Activated naive CD8-positive, alpha-beta T cell treated with anti-CD3 and anti-CD28 coated beads for 36 hours (primary cell): Measurements from ENCODE around the gene ENTR1. TPM values are rescaled to one million over a fixed set of nuclear protein-coding genes. Genes with fewer than 3 reads are reported as not detected.

Experiments
- DNase-seq: peaks from one replicate; pipeline ENCODE4 v3.0.0; 2021
- H3K27ac Mint-ChIP-seq: one replicate; pipeline ENCODE4 v1.8.0; 2022; ENCODE audit warnings: mild to moderate bottlenecking, moderate library complexity, mixed read lengths
- H3K27me3 Mint-ChIP-seq: one replicate; pipeline ENCODE4 v1.8.0; 2022; ENCODE audit warnings: mild to moderate bottlenecking, mixed read lengths
- H3K36me3 Mint-ChIP-seq: one replicate; pipeline ENCODE4 v1.8.0; 2021; ENCODE audit warnings: mild to moderate bottlenecking, mixed read lengths
- H3K4me1 Mint-ChIP-seq: one replicate; pipeline ENCODE4 v1.8.0; 2021; ENCODE audit warnings: mixed read lengths
- H3K4me3 Mint-ChIP-seq: one replicate; pipeline ENCODE4 v1.8.0; 2022; ENCODE audit warnings: mild to moderate bottlenecking, moderate library complexity, mixed read lengths
- H3K9me3 Mint-ChIP-seq: one replicate; pipeline ENCODE4 v1.8.0; 2022; ENCODE audit warnings: mixed read lengths
- total RNA-seq, 2 experiments: library from RNA; stranded (reverse); gene quantifications; one replicate each; pipeline ENCODE4 v1.2.3, GENCODE V29; 2021

ENTR1 gene
- total RNA-seq, 2 experiments from 2014 or later = 55.4 to 58.2 TPM

DNA sequence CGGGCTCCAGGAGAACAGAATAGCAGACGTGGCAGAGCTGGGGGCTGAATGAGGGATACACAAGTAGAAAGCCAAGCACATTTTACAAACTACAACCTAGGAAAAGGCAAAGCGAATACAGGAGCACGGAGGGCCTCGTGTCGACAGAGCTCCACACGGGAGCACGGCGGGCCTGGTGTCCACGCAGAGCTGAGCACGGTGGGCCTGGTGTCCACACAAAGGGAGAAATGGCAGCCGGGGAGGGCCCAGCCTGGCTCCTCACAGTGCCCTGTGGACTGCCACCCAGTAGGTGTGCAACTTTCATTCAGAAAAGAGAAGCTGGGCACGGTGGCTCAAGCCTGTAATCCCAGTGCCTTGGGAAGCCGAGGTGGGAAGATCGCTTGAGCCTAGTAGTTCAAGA lies 32.7 kb upstream of the ENTR1 start:
- H3K9me3 Mint-ChIP-seq = no peaks in the 10 kb centered on the region
- H3K27me3 Mint-ChIP-seq = no peaks in the 10 kb centered on the region
- peaks cover 5% of the 10 kb centered on the region for H3K4me1 Mint-ChIP-seq
- peaks cover 8% of the 10 kb centered on the region for H3K36me3 Mint-ChIP-seq
- H3K27ac Mint-ChIP-seq = no peak overlapping the region
- no peak for DNase-seq
- H3K4me3 Mint-ChIP-seq = no peak overlapping the region

DNA sequence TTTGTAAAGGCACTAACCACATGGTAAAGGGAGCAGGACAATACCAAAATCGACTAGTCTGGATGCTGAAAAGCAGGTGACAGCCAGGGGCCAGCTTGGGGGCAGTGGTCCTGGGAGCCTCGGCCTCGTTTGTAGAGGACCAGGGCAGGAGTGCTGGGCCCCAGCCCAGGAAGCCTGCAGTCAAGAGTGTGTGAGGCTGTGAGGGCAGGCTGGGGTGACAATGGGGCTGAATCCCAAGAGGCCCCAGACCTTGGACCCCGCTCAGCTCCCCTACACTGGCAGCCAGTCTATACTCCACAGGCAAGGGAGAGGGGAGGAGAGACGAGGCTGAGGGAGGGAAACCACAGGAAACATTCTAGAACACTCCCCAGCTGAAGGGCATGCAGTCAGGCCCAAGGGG lies 31.9 kb upstream of the ENTR1 start:
- peaks cover 12% of the 10 kb centered on the region for H3K4me1 Mint-ChIP-seq
- no peak overlapping the region for H3K4me3 Mint-ChIP-seq
- H3K27me3 Mint-ChIP-seq = no peaks in the 10 kb centered on the region
- no peak for DNase-seq
- H3K27ac Mint-ChIP-seq = no peak overlapping the region
- peaks cover 8% of the 10 kb centered on the region for H3K36me3 Mint-ChIP-seq
- H3K9me3 Mint-ChIP-seq = no peaks in the 10 kb centered on the region

DNA sequence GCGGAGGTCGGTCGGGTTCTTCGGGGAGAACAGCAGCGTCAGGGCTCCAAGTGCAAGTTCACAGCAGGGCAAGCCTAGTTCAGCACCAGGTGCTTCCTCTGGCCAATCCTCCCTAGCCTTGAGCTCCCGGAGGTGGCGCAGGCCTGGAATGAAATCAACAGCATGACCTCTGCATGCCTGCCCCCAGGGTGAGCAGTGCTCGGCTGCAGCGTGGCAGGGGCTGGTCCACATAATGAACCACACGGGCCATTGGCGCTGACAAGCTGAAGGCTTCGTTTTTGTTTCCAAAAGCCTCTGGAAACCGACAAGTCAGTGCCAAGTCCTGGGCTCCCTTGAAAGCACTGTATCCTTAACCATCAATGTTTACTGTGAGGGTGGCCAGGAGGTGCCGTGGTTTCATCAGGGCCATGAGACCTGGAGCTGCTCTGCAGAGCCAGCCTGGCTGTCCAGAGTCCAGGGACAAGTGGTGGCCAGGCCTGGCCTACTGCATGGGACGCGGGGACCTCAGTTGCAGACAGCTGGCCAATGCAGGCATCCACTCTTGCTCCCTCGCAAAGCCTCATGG lies 31.3 kb upstream of the ENTR1 start:
- peaks cover 7% of the 10 kb centered on the region for H3K36me3 Mint-ChIP-seq
- no peak for DNase-seq
- no peak overlapping the region for H3K4me3 Mint-ChIP-seq
- no peaks in the 10 kb centered on the region for H3K27me3 Mint-ChIP-seq
- no peaks in the 10 kb centered on the region for H3K9me3 Mint-ChIP-seq
- H3K27ac Mint-ChIP-seq = no peak overlapping the region
- H3K4me1 Mint-ChIP-seq = peaks cover 17% of the 10 kb centered on the region

DNA sequence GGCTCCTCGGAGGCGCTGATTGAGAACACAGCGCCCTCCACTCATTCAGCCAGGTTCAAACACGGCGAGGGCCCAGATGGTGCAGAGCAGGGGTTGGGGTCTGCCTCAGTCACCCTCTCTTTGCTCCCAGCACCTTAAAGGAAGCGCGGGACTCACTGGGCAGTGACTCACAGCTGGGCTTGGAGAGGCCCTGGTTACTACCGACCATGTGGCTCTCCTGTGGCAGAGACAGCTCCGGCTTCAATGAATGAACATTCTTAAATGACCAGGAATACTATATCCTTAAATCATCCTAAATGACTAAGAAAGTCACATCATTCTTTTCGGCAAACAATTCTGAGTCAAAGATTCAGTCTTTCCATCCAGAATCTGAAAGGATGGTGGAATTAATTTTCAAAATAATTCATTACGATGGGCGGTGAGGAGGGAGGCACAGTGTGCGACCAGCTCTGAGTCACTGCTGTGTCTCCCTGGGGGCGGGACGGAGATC lies 30.8 kb upstream of the ENTR1 start:
- no peaks in the 10 kb centered on the region for H3K9me3 Mint-ChIP-seq
- peaks cover 4% of the 10 kb centered on the region for H3K36me3 Mint-ChIP-seq

DNA sequence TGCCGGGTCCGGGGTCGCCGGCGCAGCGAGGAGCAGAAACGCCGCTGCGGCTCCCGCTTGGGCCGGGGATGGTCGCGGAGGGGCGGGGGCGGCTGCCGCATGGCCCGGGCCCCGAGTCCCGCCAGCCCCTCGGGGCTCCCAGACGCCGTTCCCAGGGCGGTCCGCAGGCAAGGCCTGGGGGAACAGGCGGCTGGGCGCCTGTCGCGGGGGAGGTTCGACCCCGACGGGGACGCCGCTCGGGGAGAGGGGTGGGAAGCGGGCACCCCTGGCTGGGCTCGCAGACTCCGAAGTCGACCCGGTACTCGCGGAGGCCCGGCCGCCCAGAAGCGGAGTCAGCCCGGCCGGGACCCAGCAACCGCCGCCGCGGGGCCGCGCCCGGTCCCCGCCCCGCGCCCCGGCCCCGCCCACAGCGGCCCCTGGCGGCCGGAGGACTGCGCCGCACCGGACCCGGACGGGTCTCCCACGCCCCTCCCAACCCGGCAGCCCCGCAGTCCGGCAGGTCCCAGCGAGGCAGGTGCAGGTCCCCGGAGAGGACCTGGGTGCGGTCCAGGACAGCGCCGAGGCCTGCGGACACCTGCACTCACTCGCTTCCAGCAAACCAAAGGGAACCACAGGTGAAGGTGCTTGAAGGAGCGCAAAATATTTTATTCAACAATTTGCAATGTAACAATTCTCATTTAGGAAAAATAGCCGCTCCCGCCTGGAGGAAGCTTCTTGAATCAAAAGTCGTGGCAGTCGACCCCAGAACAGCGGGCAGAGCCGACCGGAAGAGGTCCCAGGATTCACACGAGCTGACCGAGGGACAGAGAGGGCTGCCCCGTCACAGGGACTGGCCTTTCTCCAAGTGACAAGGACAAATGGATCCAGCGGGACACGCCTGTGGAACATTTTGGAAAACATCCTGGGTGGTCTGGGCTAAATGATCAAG lies 29.3 kb upstream of the ENTR1 start, which contains the start of gene INPP5E:
TSS of gene INPP5E (minus strand) at position 365 of the 928 bp plus-strand sequence. CDS start 426 bp downstream, outside the sequence.
- H3K27ac Mint-ChIP-seq = peak within 1 kb of the TSS; percentile 16
- H3K4me1 Mint-ChIP-seq = peaks cover 22% of the 10 kb centered on the region
- H3K9me3 Mint-ChIP-seq = no peaks in the 10 kb centered on the region

More for the DNA sequence above, 30.8 kb upstream of the ENTR1 start:
- no peaks in the 10 kb centered on the region for H3K27me3 Mint-ChIP-seq
- peaks cover 19% of the 10 kb centered on the region for H3K4me1 Mint-ChIP-seq
- no peak for DNase-seq
- H3K4me3 Mint-ChIP-seq = no peak overlapping the region
- no peak overlapping the region for H3K27ac Mint-ChIP-seq

DNA sequence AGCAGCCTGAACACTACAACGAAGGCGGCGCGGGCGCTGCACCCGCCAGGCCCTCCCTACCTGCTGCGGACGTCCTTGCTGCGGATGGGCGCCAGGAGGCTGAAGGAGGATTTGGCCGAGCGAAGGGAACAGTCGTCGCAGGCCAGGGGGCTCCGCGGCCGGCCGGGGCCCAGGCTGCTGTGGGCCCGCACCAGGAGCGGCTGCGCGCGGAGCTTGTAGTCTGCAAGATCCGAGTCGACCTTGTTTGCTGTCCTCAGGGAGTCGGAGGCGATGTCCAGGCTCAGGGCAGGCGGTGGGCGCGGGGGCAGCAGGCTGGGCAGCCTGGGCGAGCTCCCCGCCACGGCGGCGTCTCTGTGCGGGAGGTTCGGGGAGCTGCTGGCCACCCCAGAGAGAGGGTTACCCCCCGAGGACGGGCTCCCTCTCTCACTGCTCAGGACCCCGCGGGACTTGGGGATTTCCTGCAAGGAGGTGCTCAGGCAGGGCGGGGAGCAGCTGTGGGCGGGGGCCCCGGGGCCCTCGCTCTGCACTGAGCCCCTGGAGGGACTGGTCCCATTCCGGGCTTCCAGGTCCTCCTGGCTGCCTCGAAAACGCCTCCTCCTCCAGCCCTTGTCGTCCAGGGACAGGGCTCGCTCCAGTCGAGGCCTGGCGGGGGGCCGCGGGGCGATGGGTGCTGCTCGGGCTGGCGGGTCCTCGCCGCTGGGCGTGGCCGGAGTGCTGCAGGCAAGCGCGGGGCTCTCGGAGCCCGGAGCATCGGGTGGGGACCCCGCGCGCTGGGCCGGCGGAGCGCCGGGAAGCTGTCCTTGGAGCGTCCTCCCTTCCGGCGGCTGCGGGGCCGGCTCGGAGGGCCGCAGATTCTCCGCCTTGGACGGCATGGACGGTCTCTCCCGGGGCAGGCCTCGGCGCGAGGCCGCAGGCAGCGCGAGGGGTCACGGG lies 28.4 kb upstream of the ENTR1 start:
- peaks cover 1% of the 10 kb centered on the region for H3K36me3 Mint-ChIP-seq
- H3K27me3 Mint-ChIP-seq = no peaks in the 10 kb centered on the region
- H3K27ac Mint-ChIP-seq = no peak overlapping the region
- H3K9me3 Mint-ChIP-seq = no peaks in the 10 kb centered on the region
- peaks cover 22% of the 10 kb centered on the region for H3K4me1 Mint-ChIP-seq
- DNase-seq = peak; percentile 76
- peak overlapping the region; percentile 81 for H3K4me3 Mint-ChIP-seq

More for the DNA sequence above, 29.3 kb upstream of the ENTR1 start, which contains the start of gene INPP5E:
- peak; percentile 91 for DNase-seq
- H3K27me3 Mint-ChIP-seq = no peaks in the 10 kb centered on the region
- peaks cover 1% of the 10 kb centered on the region for H3K36me3 Mint-ChIP-seq
- peak within 1 kb of the TSS; percentile 81 for H3K4me3 Mint-ChIP-seq

DNA sequence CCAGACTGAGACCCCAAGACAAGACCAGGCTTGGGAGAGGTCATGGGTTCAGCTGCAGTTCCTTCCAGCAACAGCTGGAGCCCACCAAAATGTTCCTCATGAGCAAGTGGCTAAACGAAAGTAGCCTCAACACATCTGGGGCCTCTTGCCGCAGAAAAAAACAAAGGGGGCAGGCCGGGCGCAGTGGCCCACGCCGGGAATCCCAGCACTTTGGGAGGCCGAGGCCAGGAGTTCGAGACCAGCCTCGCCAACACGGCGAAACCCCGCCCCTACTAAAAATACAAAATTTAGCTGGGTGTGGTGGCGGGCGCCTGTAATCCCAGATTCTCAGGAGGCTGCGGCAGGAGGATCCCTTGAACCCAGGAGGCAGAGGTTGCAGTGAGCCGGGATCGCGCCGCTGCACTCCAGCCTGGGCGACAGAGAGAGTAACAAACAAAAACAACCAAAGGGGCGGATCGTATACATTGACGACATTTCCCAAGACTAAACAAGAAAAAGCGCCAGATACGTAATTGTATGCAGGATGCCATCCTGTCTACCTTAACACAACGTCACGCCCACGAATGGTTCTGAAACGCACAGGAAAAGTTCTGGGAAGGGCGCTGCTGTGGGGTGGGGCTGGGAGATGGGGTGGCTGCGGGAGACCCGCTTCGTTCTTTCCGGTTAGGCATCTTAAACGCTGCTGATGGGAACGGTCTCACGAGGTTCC lies 27.6 kb upstream of the ENTR1 start:
- DNase-seq = no peak
- H3K27ac Mint-ChIP-seq = no peak overlapping the region
- peak overlapping the region; percentile 81 for H3K4me3 Mint-ChIP-seq
- peaks cover 22% of the 10 kb centered on the region for H3K4me1 Mint-ChIP-seq
- no peaks in the 10 kb centered on the region for H3K27me3 Mint-ChIP-seq
- H3K36me3 Mint-ChIP-seq = peaks cover 1% of the 10 kb centered on the region
- H3K9me3 Mint-ChIP-seq = no peaks in the 10 kb centered on the region

DNA sequence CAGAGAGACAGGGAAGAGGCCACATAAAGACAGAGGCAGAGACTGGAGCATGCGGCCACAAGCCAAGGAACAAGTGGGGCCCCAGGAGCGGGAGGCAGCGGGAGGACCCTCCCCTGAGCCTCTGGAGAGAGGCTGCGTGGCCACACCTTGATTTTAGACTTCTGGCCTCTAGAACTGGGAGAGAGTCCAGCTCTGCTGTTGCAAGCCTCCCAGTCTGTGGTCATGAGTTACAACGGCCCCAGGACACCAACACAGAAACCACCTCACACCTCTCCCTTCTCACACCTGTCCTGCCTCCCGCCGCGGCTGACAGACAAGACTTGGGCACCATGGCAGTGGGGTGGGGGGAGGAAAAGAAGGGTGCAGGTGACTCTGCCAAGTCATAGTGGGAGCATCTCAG lies 27.0 kb upstream of the ENTR1 start:
- Mint-ChIP-seq H3K36me3 (peaks cover 1% of the 10 kb centered on the region), H3K27ac (no peak overlapping the region), H3K4me1 (peaks cover 22% of the 10 kb centered on the region), H3K27me3 (no peaks in the 10 kb centered on the region), H3K9me3 (no peaks in the 10 kb centered on the region), H3K4me3 (peak overlapping the region; percentile 81)
- no peak for DNase-seq

DNA sequence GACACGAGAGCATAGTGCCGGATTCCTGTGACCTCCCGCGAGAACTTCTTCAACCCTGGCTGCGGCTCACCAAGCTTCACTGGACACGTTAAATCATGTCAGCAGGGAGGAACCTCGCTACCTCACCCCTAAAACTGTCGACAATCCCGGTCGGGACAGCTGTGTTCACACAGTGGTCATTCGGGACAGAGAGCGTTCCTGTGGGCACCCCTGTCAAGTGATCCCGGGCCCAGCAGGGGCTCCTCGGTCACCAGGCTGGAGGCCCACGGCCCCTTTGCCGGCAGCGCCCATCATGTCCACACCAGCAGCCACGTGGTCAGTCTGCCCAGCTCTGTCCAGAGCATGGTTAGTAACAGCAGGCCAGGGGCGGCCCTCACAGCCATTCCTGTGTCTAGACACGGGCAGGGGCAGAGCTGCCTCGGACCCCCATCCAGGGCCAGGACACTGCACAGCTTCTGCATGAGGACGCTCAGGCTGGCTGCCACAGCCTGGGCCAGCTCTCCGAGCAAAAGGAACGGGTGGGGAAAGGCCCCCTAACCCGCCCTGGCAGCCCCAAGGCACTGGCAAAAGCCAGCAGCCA lies 25.7 kb upstream of the ENTR1 start:
- no peaks in the 10 kb centered on the region for H3K27me3 Mint-ChIP-seq
- H3K9me3 Mint-ChIP-seq = no peaks in the 10 kb centered on the region
- no peak overlapping the region for H3K4me3 Mint-ChIP-seq
- H3K4me1 Mint-ChIP-seq = peaks cover 20% of the 10 kb centered on the region
- DNase-seq = no peak
- no peak overlapping the region for H3K27ac Mint-ChIP-seq
- H3K36me3 Mint-ChIP-seq = peaks cover 1% of the 10 kb centered on the region

DNA sequence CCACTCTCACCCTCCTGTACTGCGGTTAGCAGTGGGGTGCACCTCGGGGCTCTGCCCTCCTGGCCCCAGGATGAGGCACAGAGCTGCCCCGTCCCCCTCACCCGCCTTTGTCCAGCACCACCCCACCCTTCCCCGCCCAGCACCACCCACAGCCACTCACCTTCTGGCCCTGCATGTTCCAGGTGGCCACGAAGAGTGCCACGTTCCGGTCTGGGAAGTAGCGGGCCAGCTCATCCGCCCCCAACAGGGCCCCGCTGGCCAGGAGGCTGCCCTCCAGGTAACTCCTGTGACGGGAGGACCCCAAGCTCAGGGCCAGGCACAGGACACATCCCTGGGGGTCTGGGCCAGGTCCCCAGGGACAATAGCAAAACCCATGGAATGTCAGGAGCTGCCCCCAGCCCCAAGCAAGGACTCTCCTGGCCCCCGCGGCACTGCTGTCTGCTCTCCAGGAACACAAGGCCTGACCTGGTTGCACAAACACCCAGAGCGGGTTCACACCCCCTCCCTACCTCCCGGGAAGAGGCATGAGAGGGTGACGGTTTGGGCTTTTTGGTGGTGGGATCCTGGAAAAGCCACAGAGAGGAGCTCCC lies 24.3 kb upstream of the ENTR1 start:
- peaks cover 20% of the 10 kb centered on the region for H3K4me1 Mint-ChIP-seq
- H3K27ac Mint-ChIP-seq = no peak overlapping the region
- no peaks in the 10 kb centered on the region for H3K9me3 Mint-ChIP-seq
- no peak overlapping the region for H3K4me3 Mint-ChIP-seq
- H3K27me3 Mint-ChIP-seq = no peaks in the 10 kb centered on the region
- peaks cover 1% of the 10 kb centered on the region for H3K36me3 Mint-ChIP-seq
- no peak for DNase-seq

DNA sequence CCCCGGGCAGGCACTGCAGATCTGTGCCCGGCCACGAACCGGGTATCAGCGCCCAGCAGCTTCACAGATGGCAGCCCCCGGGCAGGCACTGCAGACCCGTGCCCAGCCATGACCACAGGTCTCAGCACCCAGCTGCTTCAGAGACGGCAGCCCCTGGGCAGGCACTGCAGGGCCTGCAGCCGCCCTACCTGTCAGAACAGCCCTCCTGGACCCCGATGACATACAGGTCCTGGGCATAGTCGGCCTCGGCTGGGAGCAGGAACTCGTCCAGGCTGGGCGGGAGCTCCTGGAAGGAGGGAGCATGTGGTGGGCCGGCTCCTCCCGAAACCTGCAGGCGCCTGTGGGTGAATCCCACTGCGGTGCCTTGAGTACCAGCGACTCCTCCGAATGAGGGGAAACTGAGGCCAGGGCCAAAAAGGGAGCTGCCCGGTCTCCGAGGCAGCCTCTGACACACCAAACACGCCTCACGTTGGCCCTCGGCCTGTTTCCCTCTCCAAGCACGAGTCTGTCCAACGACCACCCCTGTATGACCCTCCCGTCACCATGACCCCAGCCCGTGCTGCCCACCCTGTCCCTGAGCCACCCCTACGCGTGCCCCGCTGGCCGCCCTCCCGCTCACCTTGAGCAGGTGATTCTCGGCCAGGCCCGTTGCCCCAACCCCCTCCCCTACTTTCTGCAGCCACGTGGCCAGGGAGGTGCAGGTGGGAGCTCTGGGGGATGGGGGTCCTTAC lies 23.6 kb upstream of the ENTR1 start:
- peaks cover 1% of the 10 kb centered on the region for H3K36me3 Mint-ChIP-seq
- no peak overlapping the region for H3K4me3 Mint-ChIP-seq
- H3K9me3 Mint-ChIP-seq = no peaks in the 10 kb centered on the region
- H3K27me3 Mint-ChIP-seq = no peaks in the 10 kb centered on the region
- peaks cover 20% of the 10 kb centered on the region for H3K4me1 Mint-ChIP-seq
- DNase-seq = no peak
- H3K27ac Mint-ChIP-seq = no peak overlapping the region

DNA sequence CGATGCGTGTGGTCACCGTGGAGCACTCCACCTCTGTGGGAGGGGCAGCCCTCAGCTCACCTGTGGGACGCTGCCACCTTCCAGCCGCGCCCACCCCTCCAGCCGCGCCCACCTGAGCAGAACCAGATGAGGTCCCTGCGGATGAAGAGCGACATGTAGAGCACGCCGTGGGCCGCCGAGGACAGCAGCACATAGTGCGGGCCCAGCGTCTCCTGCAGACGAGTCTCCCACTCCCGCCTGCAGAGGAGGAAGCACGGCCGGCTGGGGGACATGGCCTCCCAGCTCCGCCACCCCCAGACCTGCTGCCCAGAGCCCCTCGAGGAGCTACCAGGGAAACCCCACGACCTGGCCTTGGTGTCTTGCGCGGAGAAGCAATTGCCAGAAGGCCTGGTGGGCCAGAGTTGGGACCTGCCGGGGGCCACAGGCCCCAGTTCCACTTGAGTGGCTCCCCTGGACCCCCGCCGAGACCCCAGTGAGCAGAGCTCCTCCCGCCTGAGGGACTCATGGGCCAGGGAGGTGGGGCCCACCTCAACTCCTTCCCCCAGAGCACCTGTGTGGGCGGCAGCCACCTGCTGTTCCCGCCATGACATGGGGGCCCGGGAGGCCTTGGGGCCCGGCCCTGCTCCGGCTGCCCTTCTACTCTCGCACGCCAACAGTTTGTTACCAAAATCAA lies 22.8 kb upstream of the ENTR1 start:
- Mint-ChIP-seq H3K27me3 (no peaks in the 10 kb centered on the region), H3K4me1 (peaks cover 18% of the 10 kb centered on the region), H3K4me3 (no peak overlapping the region), H3K27ac (no peak overlapping the region), H3K9me3 (no peaks in the 10 kb centered on the region), H3K36me3 (peaks cover 2% of the 10 kb centered on the region)
- DNase-seq = no peak

DNA sequence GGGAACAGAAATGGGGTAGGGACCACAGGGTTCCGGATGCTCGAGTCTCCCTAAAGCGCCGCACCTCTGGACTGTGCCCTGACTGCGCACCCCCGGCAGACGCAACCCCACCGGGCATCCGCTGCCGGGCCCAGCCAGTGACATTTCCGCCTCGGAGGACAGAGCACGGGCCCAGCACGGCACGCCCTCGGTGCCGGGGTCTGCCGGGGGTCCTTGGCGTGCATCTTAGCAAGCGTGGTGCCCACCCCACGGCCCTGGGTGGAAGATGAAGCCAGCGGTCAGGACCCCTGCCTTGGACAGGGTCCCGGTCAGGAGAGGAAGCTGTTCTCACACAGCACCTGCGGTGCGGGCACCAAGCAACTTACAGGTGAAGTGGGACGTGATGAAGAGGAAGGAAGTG lies 22.2 kb upstream of the ENTR1 start:
- no peak overlapping the region for H3K27ac Mint-ChIP-seq
- peaks cover 3% of the 10 kb centered on the region for H3K36me3 Mint-ChIP-seq
- DNase-seq = no peak
- H3K27me3 Mint-ChIP-seq = no peaks in the 10 kb centered on the region
- H3K9me3 Mint-ChIP-seq = no peaks in the 10 kb centered on the region
- H3K4me1 Mint-ChIP-seq = peaks cover 13% of the 10 kb centered on the region
- no peak overlapping the region for H3K4me3 Mint-ChIP-seq
